ENCODE measurements around the gene ABLIM1. TPM values are rescaled to one million over a fixed set of nuclear protein-coding genes. Genes with fewer than 3 reads are reported as not detected.

ABLIM1 gene
- total and polyA plus RNA-seq, 2 of the 13 experiments (the other 11 are each of a cell fraction or from before 2014, with no cell fraction given), result 59.4 to 92.7 TPM

DNA sequence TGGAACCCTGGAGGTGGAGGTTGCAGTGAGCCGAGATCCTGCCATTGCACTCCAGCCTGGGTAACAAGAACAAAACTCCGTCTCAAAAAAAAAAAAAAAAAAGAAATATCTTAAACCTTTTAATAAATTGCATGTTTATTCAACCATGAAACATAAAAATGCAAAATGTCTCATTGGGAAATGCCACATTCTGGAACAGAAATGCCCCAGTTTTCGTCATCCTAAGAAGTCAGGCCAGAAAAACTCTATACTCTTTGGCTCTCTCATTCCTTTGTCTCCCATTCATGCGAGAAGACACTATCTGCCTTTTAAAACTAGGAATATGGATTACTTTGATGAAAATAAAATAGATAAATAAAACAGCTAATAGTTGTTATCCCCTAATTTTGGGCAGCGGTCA, 21.5 kb upstream of the ABLIM1 start (continued):
- TF ChIP-seq, protein P1, sequence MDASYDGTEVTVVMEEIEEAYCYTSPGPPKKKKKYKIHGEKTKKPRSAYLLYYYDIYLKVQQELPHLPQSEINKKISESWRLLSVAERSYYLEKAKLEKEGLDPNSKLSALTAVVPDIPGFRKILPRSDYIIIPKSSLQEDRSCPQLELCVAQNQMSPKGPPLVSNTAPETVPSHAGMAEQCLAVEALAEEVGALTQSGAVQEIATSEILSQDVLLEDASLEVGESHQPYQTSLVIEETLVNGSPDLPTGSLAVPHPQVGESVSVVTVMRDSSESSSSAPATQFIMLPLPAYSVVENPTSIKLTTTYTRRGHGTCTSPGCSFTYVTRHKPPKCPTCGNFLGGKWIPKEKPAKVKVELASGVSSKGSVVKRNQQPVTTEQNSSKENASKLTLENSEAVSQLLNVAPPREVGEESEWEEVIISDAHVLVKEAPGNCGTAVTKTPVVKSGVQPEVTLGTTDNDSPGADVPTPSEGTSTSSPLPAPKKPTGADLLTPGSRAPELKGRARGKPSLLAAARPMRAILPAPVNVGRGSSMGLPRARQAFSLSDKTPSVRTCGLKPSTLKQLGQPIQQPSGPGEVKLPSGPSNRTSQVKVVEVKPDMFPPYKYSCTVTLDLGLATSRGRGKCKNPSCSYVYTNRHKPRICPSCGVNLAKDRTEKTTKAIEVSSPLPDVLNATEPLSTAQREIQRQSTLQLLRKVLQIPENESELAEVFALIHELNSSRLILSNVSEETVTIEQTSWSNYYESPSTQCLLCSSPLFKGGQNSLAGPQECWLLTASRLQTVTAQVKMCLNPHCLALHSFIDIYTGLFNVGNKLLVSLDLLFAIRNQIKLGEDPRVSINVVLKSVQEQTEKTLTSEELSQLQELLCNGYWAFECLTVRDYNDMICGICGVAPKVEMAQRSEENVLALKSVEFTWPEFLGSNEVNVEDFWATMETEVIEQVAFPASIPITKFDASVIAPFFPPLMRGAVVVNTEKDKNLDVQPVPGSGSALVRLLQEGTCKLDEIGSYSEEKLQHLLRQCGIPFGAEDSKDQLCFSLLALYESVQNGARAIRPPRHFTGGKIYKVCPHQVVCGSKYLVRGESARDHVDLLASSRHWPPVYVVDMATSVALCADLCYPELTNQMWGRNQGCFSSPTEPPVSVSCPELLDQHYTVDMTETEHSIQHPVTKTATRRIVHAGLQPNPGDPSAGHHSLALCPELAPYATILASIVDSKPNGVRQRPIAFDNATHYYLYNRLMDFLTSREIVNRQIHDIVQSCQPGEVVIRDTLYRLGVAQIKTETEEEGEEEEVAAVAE (CRISPR knock-in tag; IDR thresholded peaks at IDR 0.05; ENCODE audit: borderline replicate concordance), result no peak
- TF ChIP-seq ZNF335 (CRISPR knock-in tag; IDR thresholded peaks at IDR 0.05), result no peak
- no peak for TF ChIP-seq ERF (CRISPR knock-in tag; IDR thresholded peaks at IDR 0.05)
- TF ChIP-seq ZBTB8A (CRISPR knock-in tag; IDR thresholded peaks at IDR 0.05; ENCODE audit: borderline replicate concordance, low read depth), result no peak
- no peak for TF ChIP-seq MAFK (conservative IDR thresholded peaks at IDR 0.05 in 1 of 2, IDR thresholded peaks at IDR 0.05 in 1 of 2; ENCODE audit: low read length in 2 of 2)
- TF ChIP-seq ZNF709 (CRISPR knock-in tag; IDR thresholded peaks at IDR 0.05), result no peak
- no peak for TF ChIP-seq ETV5 (CRISPR knock-in tag; IDR thresholded peaks at IDR 0.05; ENCODE audit: borderline replicate concordance)
- no peak for TF ChIP-seq ARNT2 (CRISPR knock-in tag; IDR thresholded peaks at IDR 0.05; ENCODE audit: low read depth)

DNA sequence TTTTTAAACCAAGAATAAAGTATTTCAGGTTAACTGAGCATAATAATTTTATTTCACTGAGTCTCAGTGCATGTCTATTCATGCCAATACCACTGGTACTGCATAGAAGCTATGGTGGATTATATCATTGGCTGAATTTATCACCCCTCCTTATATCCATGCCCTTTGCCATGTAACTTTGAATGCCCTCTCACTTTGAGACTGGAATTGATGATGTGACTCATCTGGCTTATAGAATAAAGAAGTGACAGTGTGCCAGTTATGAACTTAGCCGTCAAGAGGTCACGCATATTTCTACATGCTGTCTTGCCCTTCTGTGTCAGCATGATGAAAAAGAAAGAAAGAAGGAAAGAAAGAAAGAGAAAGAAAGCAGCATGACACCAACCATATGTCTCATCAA, 20.7 kb upstream of the ABLIM1 start:
- Histone ChIP-seq H3K79me2 (ENCODE audit: insufficient read depth, low read length) (no peaks in the 10 kb centered on the region), H3K9ac (ENCODE audit: insufficient read depth, low read depth, low read length) (no peak overlapping the region), H4K20me1 (ENCODE audit: insufficient read depth, low read length) (no peaks in the 10 kb centered on the region), H3K4me2 (ENCODE audit: low read depth, low read length) (no peak overlapping the region), H3K27ac (ENCODE audit: extremely low read length, insufficient read depth, low read length) (no peak overlapping the region), H3K36me3 (replicated peaks in 1 of 2; ENCODE audit: control insufficient read depth in 1 of 2, insufficient read depth in 2 of 2, low read length in 2 of 2) (no peaks in the 10 kb centered on the region), H3K27me3 (ENCODE audit: control insufficient read depth in 1 of 2, insufficient read depth in 2 of 2, low read length in 2 of 2) (no peaks in the 10 kb centered on the region), H3K4me3 (replicated peaks in 1 of 3; ENCODE audit: insufficient read depth in 1 of 3, low read depth in 2 of 3, low read length in 3 of 3) (no peak overlapping the region), H3K4me1 (ENCODE audit: insufficient read depth, low read length) (peaks cover 13% of the 10 kb centered on the region), H3K9me3 (ENCODE audit: low read length) (no peaks in the 10 kb centered on the region), H2AFZ (ENCODE audit: low read length) (no peak overlapping the region)
- ChIA-PET POLR2A (no interaction called here), CTCF (ENCODE audit: low intra/inter-chr PET ratio, low total read pairs) (no interaction called here)
- ATAC-seq, result no peak
- DNase-seq (ENCODE audit: low spot score), result no peak
- no peak for FAIRE-seq
- intact Hi-C loops (cut with micrococcal nuclease; ENCODE audit: unreplicated experiment) (no loop called here), in situ Hi-C loops (cut with HindIII; ENCODE audit: extremely low pct_ligation_motif_present, low pct_unique_long_range_greater_than_20kb) (no loop called here)
- no TSS peak for BruUV-seq (replicated peaks)
- TF ChIP-seq ZNF367 (CRISPR knock-in tag; IDR thresholded peaks at IDR 0.05; ENCODE audit: borderline replicate concordance) (no peak), ZNF607 (CRISPR knock-in tag; IDR thresholded peaks at IDR 0.05; ENCODE audit: borderline replicate concordance) (no peak), MAFF (IDR thresholded peaks at IDR 0.05; ENCODE audit: low read depth, low read length) (no peak), HIC2 (CRISPR knock-in tag; IDR thresholded peaks at IDR 0.05; ENCODE audit: low read depth) (no peak), MLLT10 (CRISPR knock-in tag; IDR thresholded peaks at IDR 0.05) (no peak), MAFK (conservative IDR thresholded peaks at IDR 0.05 in 1 of 2, IDR thresholded peaks at IDR 0.05 in 1 of 2; ENCODE audit: low read length in 2 of 2) (no peak)
- WGBS (ENCODE audit: low lambda C conversion rate), result 92% methylated on average over 2 of the region's 2 CpGs

Measured in HepG2 (cell line).